Aorta (tissue), 5 donors: Measurements from ENCODE around the gene CAND1. TPM values are rescaled to one million over a fixed set of nuclear protein-coding genes. Genes with fewer than 3 reads are reported as not detected.

Experiments used
- ATAC-seq: fragments of 200-7000 bp; cut with Tn5 transposase; one replicate; pipeline ENCODE4 v1.9.1; 2022; ENCODE audit warnings: moderate library complexity; ENCODE audit not compliant: low FRiP score
- DNase-seq, 2 donors: peaks; one replicate each; pipeline ENCODE4 v3.0.0-alpha.2; 2020
- H3K27ac ChIP-seq, 2 donors: one replicate each; pipeline ENCODE4 v1.5.1; 2013; ENCODE audit warnings: low read length in 2 of 2, mild to moderate bottlenecking in 2 of 2, moderate library complexity in 2 of 2, control low read depth in 1 of 2, inconsistent platforms in 1 of 2, low read depth in 1 of 2
- H3K27me3 ChIP-seq, 2 donors: one replicate each; pipeline ENCODE4 v1.6.1; 2013; ENCODE audit warnings: control low read depth in 1 of 2, low read length in 1 of 2, mild to moderate bottlenecking in 1 of 2, moderate library complexity in 1 of 2; ENCODE audit not compliant: insufficient read depth in 2 of 2, control insufficient read depth in 1 of 2
- H3K36me3 ChIP-seq, 2 donors: one replicate each; pipeline ENCODE4 v1.6.1; 2013; ENCODE audit warnings: control low read depth in 1 of 2, low read length in 1 of 2, mild to moderate bottlenecking in 1 of 2; ENCODE audit not compliant: insufficient read depth in 2 of 2, control insufficient read depth in 1 of 2
- H3K4me1 ChIP-seq, 2 donors: one replicate each; pipeline ENCODE4 v1.6.1; 2013; ENCODE audit warnings: low read length in 2 of 2, control low read depth in 1 of 2, mild to moderate bottlenecking in 1 of 2, moderate library complexity in 1 of 2; ENCODE audit not compliant: insufficient read depth in 2 of 2, control insufficient read depth in 1 of 2
- H3K4me3 ChIP-seq, 2 donors: one replicate each; pipeline ENCODE4 v1.5.1; 2013; ENCODE audit warnings: low read length in 2 of 2, control low read depth in 1 of 2, mild to moderate bottlenecking in 1 of 2
- H3K9me3 ChIP-seq: one replicate; pipeline ENCODE4 v1.6.1; 2013; ENCODE audit warnings: mild to moderate bottlenecking, low read length; ENCODE audit not compliant: control insufficient read depth
- WGBS, 2 donors: extraction: QIAGEN DNeasy Blood & Tissue Kit; methylation state at CpG; one replicate each; pipeline ENCODE4 v1.1.7; 2013; 5-methylcytosine and 5-hydroxymethylcytosine counted together
- intact Hi-C, 2 donors: fragments of 100-400 bp; cut with DNase I; formaldehyde crosslinking; loops; one replicate each; pipeline versions ENCODE4 v1.14.2 to v1.15.0; 2022
- polyA plus RNA-seq, 2 donors: library from polyadenylated mRNA; stranded (reverse); fragments of 200-250 nt; gene quantifications; one replicate each; pipeline ENCODE4 v1.2.3, GENCODE V29; 2013
- total RNA-seq, 2 donors: library from RNA; stranded (reverse); fragmentation: NEBNext Ultra II Directional; extraction: Animal tissue kit (Norgen Biotek cat#: 25700); gene quantifications; one replicate each; pipeline ENCODE4 v1.2.1, GENCODE V29; 2021
- donor health status: healthy with polysubstance abuse.
- donor health status: Bipolar disorder and iron deficiency.
- donor health status: DM: no; HTN: no; CAD: no.
- donor health status: DM: no; HTN: no; CAD: no.
- donor health status: DM: yes; HTN: yes; CAD: no.

Gene CAND1
- total and polyA plus RNA-seq, 4 donors, result 10.9 to 113 (median 54.3) TPM

GRCh38 chr12:67288561-67288960 is 19.4 kb downstream of the CAND1 start:
- WGBS, 2 donors, result 91 to 95% methylated on average over 2 of the region's 2 CpGs
- DNase-seq (no peak), ATAC-seq (no peak)
- Histone ChIP-seq H3K4me3 (no peak overlapping the region), H3K9me3 (no peaks in the 10 kb centered on the region), H3K27me3 (no peaks in the 10 kb centered on the region), H3K4me1 (peaks cover 0 to 1% of the 10 kb centered on the region in 2 donors), H3K36me3 (no peaks in the 10 kb centered on the region), H3K27ac (no peak overlapping the region)
- intact Hi-C loops, result no loop called here

DNA sequence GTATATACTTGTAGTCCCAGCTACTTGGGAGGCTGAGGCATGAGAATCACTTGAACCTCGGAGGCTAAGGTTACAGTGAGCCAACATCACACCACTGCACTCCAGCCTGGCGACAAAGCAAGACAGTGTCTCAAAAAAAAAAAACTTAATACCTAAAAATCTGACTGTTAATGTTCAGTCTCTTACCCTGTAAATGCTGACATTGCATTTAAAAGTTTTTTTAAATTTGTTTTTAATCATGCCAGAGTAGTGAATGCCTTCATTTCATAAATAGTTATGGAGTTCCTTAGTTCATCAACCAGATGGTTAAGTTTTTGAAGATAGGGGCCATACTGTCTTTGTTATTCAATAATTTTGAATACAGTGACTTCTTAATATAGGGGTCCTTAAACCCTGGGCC is 21.2 kb downstream of the CAND1 start:
- 93% methylated on average over 2 of the region's 2 CpGs for WGBS, 2 donors
- Histone ChIP-seq H3K4me1 (peaks cover 0 to 1% of the 10 kb centered on the region in 2 donors), H3K9me3 (no peaks in the 10 kb centered on the region), H3K27me3 (no peaks in the 10 kb centered on the region), H3K36me3 (no peaks in the 10 kb centered on the region), H3K4me3 (no peak overlapping the region), H3K27ac (no peak overlapping the region)
- ATAC-seq (no peak), DNase-seq (no peak)
- intact Hi-C loops, result no loop called here

DNA sequence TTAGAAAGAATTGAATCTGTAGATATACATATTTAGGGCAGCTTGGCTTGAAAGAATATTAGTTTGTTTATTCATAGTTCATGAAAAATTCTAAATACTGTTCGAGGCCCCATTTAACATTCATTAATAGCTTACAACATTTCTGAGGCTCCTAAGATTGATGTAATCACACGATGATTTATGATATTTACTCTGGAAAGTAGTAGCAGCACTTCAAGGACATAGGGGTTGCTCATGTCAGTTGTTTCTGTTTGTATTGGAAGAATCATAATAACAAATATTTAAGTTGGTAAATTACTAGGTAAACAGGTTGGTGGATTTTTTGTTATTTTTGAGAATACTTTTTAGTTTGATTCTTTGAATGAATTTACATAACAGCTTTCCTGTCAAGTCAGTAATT is 30.4 kb downstream of the CAND1 start:
- intact Hi-C loops, result no loop called here
- ATAC-seq (no peak), DNase-seq (no peak)
- H3K9me3 ChIP-seq, result no peaks in the 10 kb centered on the region
- H3K27me3 ChIP-seq, result no peaks in the 10 kb centered on the region
- no peaks in the 10 kb centered on the region for H3K4me1 ChIP-seq
- peaks cover 0 to 3% of the 10 kb centered on the region in 2 donors for H3K36me3 ChIP-seq
- H3K27ac ChIP-seq, result no peak overlapping the region
- 58 to 62% methylated on average over 2 of the region's 2 CpGs for WGBS, 2 donors
- no peak overlapping the region for H3K4me3 ChIP-seq

- ATAC-seq, result no peak
- 35 to 56% methylated on average over 4 of the region's 4 CpGs for WGBS, 2 donors
- H3K36me3 ChIP-seq, result peaks cover 0 to 3% of the 10 kb centered on the region in 2 donors
These were observed 30.8 kb downstream of the CAND1 start for GRCh38 chr12:67299926-67300325.

GRCh38 chr12:67302162-67302561 is 33.0 kb downstream of the CAND1 start:
- ATAC-seq (no peak), DNase-seq (no peak)
- peaks cover 3 to 12% of the 10 kb centered on the region in 2 donors for H3K36me3 ChIP-seq
- no peaks in the 10 kb centered on the region for H3K4me1 ChIP-seq
- no peak overlapping the region for H3K27ac ChIP-seq
- H3K27me3 ChIP-seq, result no peaks in the 10 kb centered on the region
- H3K9me3 ChIP-seq, result no peaks in the 10 kb centered on the region
- no peak overlapping the region for H3K4me3 ChIP-seq
- 91 to 93% methylated on average over 7 of the region's 7 CpGs for WGBS, 2 donors
- intact Hi-C loops, result no loop called here

More at GRCh38 chr12:67299926-67300325, 30.8 kb downstream of the CAND1 start:
- Histone ChIP-seq H3K27ac (no peak overlapping the region), H3K27me3 (no peaks in the 10 kb centered on the region), H3K4me3 (no peak overlapping the region), H3K9me3 (no peaks in the 10 kb centered on the region), H3K4me1 (no peaks in the 10 kb centered on the region)
- no peak for DNase-seq
- intact Hi-C loops, result no loop called here

DNA sequence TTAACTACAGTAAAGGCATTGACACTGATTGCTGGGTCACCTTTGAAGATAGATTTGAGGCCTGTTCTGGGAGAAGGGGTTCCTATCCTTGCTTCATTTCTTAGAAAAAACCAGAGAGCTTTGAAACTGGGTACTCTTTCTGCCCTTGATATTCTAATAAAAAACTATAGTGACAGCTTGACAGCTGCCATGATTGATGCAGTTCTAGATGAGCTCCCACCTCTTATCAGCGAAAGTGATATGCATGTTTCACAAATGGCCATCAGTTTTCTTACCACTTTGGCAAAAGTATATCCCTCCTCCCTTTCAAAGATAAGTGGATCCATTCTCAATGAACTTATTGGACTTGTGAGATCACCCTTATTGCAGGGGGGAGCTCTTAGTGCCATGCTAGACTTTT is 36.4 kb downstream of the CAND1 start:
- Histone ChIP-seq H3K9me3 (no peaks in the 10 kb centered on the region), H3K4me3 (no peak overlapping the region), H3K36me3 (peaks cover 3 to 12% of the 10 kb centered on the region in 2 donors), H3K4me1 (no peaks in the 10 kb centered on the region), H3K27me3 (no peaks in the 10 kb centered on the region), H3K27ac (no peak overlapping the region)
- 81 to 91% methylated on average over 1 of the region's 1 CpG for WGBS, 2 donors
- no peak for DNase-seq
- ATAC-seq, result no peak
- intact Hi-C loops, result no loop called here

DNA sequence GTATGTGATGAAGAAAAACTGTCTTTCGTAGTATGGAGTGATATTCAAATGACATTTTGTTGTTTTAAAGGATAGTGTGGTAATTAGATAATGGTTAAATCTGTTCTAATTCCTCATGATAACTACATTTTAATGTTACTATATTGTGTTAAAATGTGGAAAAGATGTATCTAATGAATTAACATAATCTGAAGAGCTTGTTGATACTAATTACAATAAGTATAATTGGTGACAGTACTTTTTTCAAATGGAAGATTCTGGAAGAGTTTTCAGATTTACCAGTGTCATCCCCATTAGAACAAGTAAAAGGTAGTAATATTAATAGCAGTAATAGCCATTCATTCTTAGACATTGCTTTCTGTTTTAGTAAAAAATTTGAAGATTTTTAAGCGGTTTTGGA is 37.6 kb downstream of the CAND1 start:
- DNase-seq (no peak), ATAC-seq (no peak)
- Histone ChIP-seq H3K4me3 (no peak overlapping the region), H3K4me1 (no peaks in the 10 kb centered on the region), H3K27ac (no peak overlapping the region), H3K27me3 (no peaks in the 10 kb centered on the region), H3K9me3 (no peaks in the 10 kb centered on the region), H3K36me3 (peaks cover 3 to 12% of the 10 kb centered on the region in 2 donors)
- intact Hi-C loops, result no loop called here
- WGBS, 2 donors, result 97 to 98% methylated on average over 2 of the region's 2 CpGs

DNA sequence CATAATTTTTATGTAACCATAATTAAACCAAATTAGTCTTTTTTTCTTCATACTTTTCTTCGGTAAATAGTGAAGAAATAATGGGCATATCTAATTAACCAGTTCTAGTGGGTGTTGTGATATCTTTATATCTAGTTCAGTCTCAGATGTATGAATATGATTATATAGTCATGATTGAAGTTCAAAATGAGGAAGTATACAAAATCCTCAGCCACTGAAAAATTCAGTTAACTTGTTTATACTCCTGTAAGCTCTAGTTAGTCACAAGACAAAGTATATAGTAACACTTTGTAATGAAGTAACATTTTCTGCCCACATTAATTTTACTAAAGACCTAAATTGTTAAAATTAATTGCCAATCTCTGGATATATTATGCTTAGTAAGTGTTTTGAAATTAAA is 46.5 kb downstream of the CAND1 start:
- WGBS, 2 donors, result 86 to 88% methylated on average over 1 of the region's 1 CpG
- no peaks in the 10 kb centered on the region for H3K36me3 ChIP-seq
- intact Hi-C loops, result no loop called here

DNA sequence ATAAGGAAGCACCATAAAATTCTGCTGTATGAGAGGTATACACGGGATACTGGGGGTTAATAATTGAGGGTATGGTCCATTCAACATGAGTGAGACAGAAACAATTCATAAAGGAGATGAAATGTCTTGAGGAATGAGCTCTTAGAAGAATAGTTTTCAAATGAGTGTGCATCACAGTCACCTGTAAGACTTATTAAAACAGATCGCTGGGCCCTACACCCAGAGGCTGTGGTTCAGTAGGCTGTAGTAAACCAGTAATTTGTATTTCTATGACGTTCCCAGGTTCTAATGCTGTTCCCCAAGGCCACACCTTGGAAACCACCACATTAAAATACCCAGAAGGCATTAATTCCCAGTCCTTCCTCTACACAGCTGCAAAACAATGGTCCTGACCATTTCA is 49.6 kb downstream of the CAND1 start:
- no peak for DNase-seq
- no peak overlapping the region for H3K27ac ChIP-seq
- intact Hi-C loops, result no loop called here
- ATAC-seq, result no peak
- no peaks in the 10 kb centered on the region for H3K9me3 ChIP-seq
- WGBS, 2 donors, result 89 to 93% methylated on average over 3 of the region's 3 CpGs
- no peak overlapping the region for H3K4me3 ChIP-seq
- H3K36me3 ChIP-seq, result no peaks in the 10 kb centered on the region
- H3K27me3 ChIP-seq, result no peaks in the 10 kb centered on the region
- H3K4me1 ChIP-seq, result no peaks in the 10 kb centered on the region

More for the DNA sequence above, 46.5 kb downstream of the CAND1 start:
- Histone ChIP-seq H3K4me3 (no peak overlapping the region), H3K27ac (no peak overlapping the region), H3K4me1 (no peaks in the 10 kb centered on the region), H3K27me3 (no peaks in the 10 kb centered on the region), H3K9me3 (no peaks in the 10 kb centered on the region)
- DNase-seq (no peak), ATAC-seq (no peak)
